Keratinocyte (primary cell): Measurements from ENCODE around the gene SVOP. TPM values are rescaled to one million over a fixed set of nuclear protein-coding genes. Genes with fewer than 3 reads are reported as not detected.

Experiments
- DNase-seq: peaks from one replicate; pipeline ENCODE4 v3.0.0-alpha.2; 2011; ENCODE audit warnings: low read depth, missing footprints, low spot score
- FAIRE-seq: peaks from 2 replicates; lab custom pipeline; 2011; peaks lifted over from hg19 to GRCh38; lab: Jason Lieb, UNC
- H2AFZ ChIP-seq: 2 replicates; pipeline ENCODE4 v1.6.0; 2012; ENCODE audit warnings: low read length, control low read depth, inconsistent platforms; ENCODE audit not compliant: control insufficient read depth
- H3K27ac ChIP-seq: 2 replicates; pipeline ENCODE4 v1.5.1; 2011; ENCODE audit warnings: low read length; ENCODE audit not compliant: control insufficient read depth, insufficient read depth
- H3K27me3 ChIP-seq: 3 replicates; pipeline ENCODE4 v1.6.0; 2011; ENCODE audit warnings: low read length; ENCODE audit not compliant: control insufficient read depth, insufficient read depth; ENCODE audit errors: extremely low read depth
- H3K36me3 ChIP-seq, 2 experiments: 2 replicates in 1 of 2; 3 replicates in 1 of 2; pipeline ENCODE4 v1.5.1; 2011; ENCODE audit warnings: low read length in 2 of 2, mild to moderate bottlenecking in 1 of 2; ENCODE audit not compliant: control insufficient read depth in 2 of 2, insufficient read depth in 2 of 2; ENCODE audit errors: extremely low read depth in 1 of 2
- H3K4me1 ChIP-seq: 3 replicates; pipeline ENCODE4 v1.5.1; 2011; ENCODE audit warnings: low read length; ENCODE audit not compliant: control insufficient read depth, insufficient read depth; ENCODE audit errors: extremely low read depth
- H3K4me2 ChIP-seq: 3 replicates; pipeline ENCODE4 v1.6.0; 2011; ENCODE audit warnings: low read depth, low read length; ENCODE audit not compliant: control insufficient read depth, insufficient read depth; ENCODE audit errors: extremely low read depth
- H3K4me3 ChIP-seq, 3 experiments: fragments of 200-600 bp in 1 of 3; sonication (generic) in 1 of 3; 2 replicates in 2 of 3; 3 replicates in 1 of 3; pipeline ENCODE4 v1.5.1; 2011 to 2016; ENCODE audit warnings: low read length in 3 of 3, mild to moderate bottlenecking in 3 of 3, control low read depth in 2 of 3, inconsistent platforms in 1 of 3, low read depth in 1 of 3, mixed read lengths in 1 of 3, mixed run types in 1 of 3, moderate library complexity in 1 of 3; ENCODE audit not compliant: control insufficient read depth in 2 of 3, insufficient read depth in 2 of 3; ENCODE audit errors: extremely low read depth in 1 of 3
- H3K79me2 ChIP-seq: 2 replicates; pipeline ENCODE4 v1.6.0; 2012; ENCODE audit warnings: low read length; ENCODE audit not compliant: control insufficient read depth, insufficient read depth
- H3K9ac ChIP-seq: 3 replicates; pipeline ENCODE4 v1.6.0; 2011; ENCODE audit warnings: low read length; ENCODE audit not compliant: control insufficient read depth, insufficient read depth; ENCODE audit errors: extremely low read depth
- H3K9me1 ChIP-seq: 3 replicates; pipeline ENCODE4 v1.6.0; 2011; ENCODE audit warnings: low read length; ENCODE audit not compliant: control insufficient read depth, insufficient read depth; ENCODE audit errors: extremely low read depth
- H3K9me3 ChIP-seq: 2 replicates; pipeline ENCODE4 v1.5.1; 2012; ENCODE audit warnings: low read depth, low read length; ENCODE audit not compliant: control insufficient read depth
- H4K20me1 ChIP-seq: 3 replicates; pipeline ENCODE4 v1.6.0; 2011; ENCODE audit warnings: low read length; ENCODE audit not compliant: control insufficient read depth, insufficient read depth; ENCODE audit errors: extremely low read depth
- CTCF ChIP-seq, 3 experiments: IDR thresholded peaks in 1 of 3; conservative IDR thresholded peaks in 1 of 3; optimal IDR thresholded peaks in 1 of 3; 2 replicates in 2 of 3; 3 replicates in 1 of 3; pipeline versions ENCODE3 to v1.5.1; 2011; ENCODE audit warnings: low read length in 3 of 3, mild to moderate bottlenecking in 3 of 3, moderate library complexity in 2 of 3, control low read depth in 1 of 3, inconsistent platforms in 1 of 3; ENCODE audit not compliant: insufficient read depth in 2 of 3; ENCODE audit errors: extremely low read depth in 1 of 3
- EZH2 ChIP-seq: IDR thresholded peaks from one replicate; pipeline ENCODE4 v1.6.1; 2012; ENCODE audit warnings: inconsistent platforms, mild to moderate bottlenecking, low read length, moderate library complexity
- dilution Hi-C: fragments of 300-500 bp; cut with MboI; formaldehyde crosslinking; loops from one replicate; pipeline ENCODE4 v1.7.0; 2020; ENCODE audit warnings: low sequenced_read_pairs; ENCODE audit not compliant: extremely low pct_ligation_motif_present
- polyA plus RNA-seq, 5 experiments: library from polyadenylated mRNA; depleted of rRNA in 3 of 5; stranded (reverse) in 3 of 5; stranded (forward) in 1 of 5; unstranded in 1 of 5; fragments of >200 nt; gene quantifications; 1 replicate in 1 of 5; 2 replicates in 3 of 5; 3 replicates in 1 of 5; pipeline versions ENCODE4 v1.2.1 to v1.2.3, GENCODE V29; 2011 to 2012; ENCODE audit warnings: missing spikeins in 2 of 5, low read depth in 1 of 5, low replicate concordance in 1 of 5

The SVOP gene
- polyA plus RNA-seq, 1 donor (not counting 4 experiments of a cell fraction or from before 2014, with no cell fraction given) = not detected

GRCh38 chr12:108959748-108960655 lies 60.9 kb downstream of the SVOP start:
- DNase-seq = no peak
- FAIRE-seq = no peak
- Histone ChIP-seq H3K4me2 (no peak overlapping the region), H3K36me3 (no peaks in the 10 kb centered on the region), H3K27me3 (no peaks in the 10 kb centered on the region), H3K9me1 (no peaks in the 10 kb centered on the region), H2AFZ (no peak overlapping the region), H3K4me1 (no peaks in the 10 kb centered on the region), H3K4me3 (no peak overlapping the region), H3K9ac (no peak overlapping the region), H3K79me2 (no peaks in the 10 kb centered on the region), H3K9me3 (no peaks in the 10 kb centered on the region), H3K27ac (no peak overlapping the region), H4K20me1 (no peaks in the 10 kb centered on the region)
- TF ChIP-seq CTCF (optimal IDR thresholded peaks at IDR 0.05 in 1 of 3, IDR thresholded peaks at IDR 0.05 in 1 of 3, conservative IDR thresholded peaks at IDR 0.05 in 1 of 3; ENCODE audit: extremely low read depth in 1 of 3, insufficient read depth in 2 of 3, low read length in 3 of 3) = no peak
- dilution Hi-C loops = no loop called here

GRCh38 chr12:108955225-108955835 lies 65.5 kb downstream of the SVOP start:
- Histone ChIP-seq H3K9ac (no peak overlapping the region), H3K79me2 (no peaks in the 10 kb centered on the region), H3K4me2 (no peak overlapping the region), H3K9me3 (no peaks in the 10 kb centered on the region), H4K20me1 (no peaks in the 10 kb centered on the region), H3K36me3 (no peaks in the 10 kb centered on the region), H2AFZ (no peak overlapping the region), H3K4me3 (no peak overlapping the region), H3K4me1 (peaks cover 7% of the 10 kb centered on the region), H3K9me1 (no peaks in the 10 kb centered on the region), H3K27me3 (no peaks in the 10 kb centered on the region), H3K27ac (no peak overlapping the region)
- dilution Hi-C loops = no loop called here
- FAIRE-seq = no peak
- TF ChIP-seq CTCF (optimal IDR thresholded peaks at IDR 0.05 in 1 of 3, IDR thresholded peaks at IDR 0.05 in 1 of 3, conservative IDR thresholded peaks at IDR 0.05 in 1 of 3; ENCODE audit: extremely low read depth in 1 of 3, insufficient read depth in 2 of 3, low read length in 3 of 3) (no peak), EZH2 (no peak)
- peak; percentile 25 for DNase-seq
